CD4-positive, CD25-positive, alpha-beta regulatory T cell (primary cell): ENCODE data around the gene C2CD4C. TPM values are rescaled to one million over a fixed set of nuclear protein-coding genes. Genes with fewer than 3 reads are reported as not detected.

Experiments
- ATAC-seq, 2 donors: fragments of 150-1000 bp; cut with Tn5 transposase; one replicate each; pipeline ENCODE4 v1.10.0; 2021; ENCODE audit warnings: low read depth in 2 of 2, moderate number of reproducible peaks in 2 of 2, moderate library complexity in 1 of 2
- DNase-seq, 3 donors: peaks; one replicate each; pipeline versions ENCODE4 v3.0.0 to v3.0.0-alpha.2; 2012 to 2022; ENCODE audit warnings: mixed read lengths in 1 of 3
- H3K27ac ChIP-seq: one replicate; pipeline ENCODE4 v1.7.0; 2013; ENCODE audit warnings: mild to moderate bottlenecking, low read length; ENCODE audit not compliant: insufficient read depth, poor library complexity, severe bottlenecking
- H3K27me3 ChIP-seq: one replicate; pipeline ENCODE4 v1.7.0; 2013; ENCODE audit warnings: low read length; ENCODE audit not compliant: control insufficient read depth, insufficient read depth
- H3K36me3 ChIP-seq: one replicate; pipeline ENCODE4 v1.7.0; 2013; ENCODE audit warnings: mild to moderate bottlenecking, low read length, moderate library complexity; ENCODE audit not compliant: control insufficient read depth, insufficient read depth
- H3K4me1 ChIP-seq: 2 replicates; pipeline ENCODE4 v1.7.0; 2013; ENCODE audit warnings: mild to moderate bottlenecking, low read length; ENCODE audit not compliant: insufficient read depth, control insufficient read depth, poor library complexity, severe bottlenecking
- H3K4me3 ChIP-seq: one replicate; pipeline ENCODE4 v1.7.0; 2013; ENCODE audit warnings: low read depth, mild to moderate bottlenecking, low read length, moderate library complexity
- H3K9me3 ChIP-seq, 2 experiments: 1 replicate in 1 of 2; 2 replicates in 1 of 2; pipeline ENCODE4 v1.7.0; 2013; ENCODE audit warnings: low read length in 2 of 2, mild to moderate bottlenecking in 1 of 2, moderate library complexity in 1 of 2; ENCODE audit not compliant: control insufficient read depth in 2 of 2
- H3K27ac Mint-ChIP-seq, 3 donors: one replicate each; pipeline ENCODE4 v1.8.0; 2020 to 2022; ENCODE audit warnings: mild to moderate bottlenecking in 3 of 3, mixed read lengths in 3 of 3, moderate library complexity in 2 of 3
- H3K27me3 Mint-ChIP-seq: one replicate; pipeline ENCODE4 v1.8.0; 2022; ENCODE audit warnings: mild to moderate bottlenecking, mixed read lengths
- H3K36me3 Mint-ChIP-seq: one replicate; pipeline ENCODE4 v1.8.0; 2020; ENCODE audit warnings: mixed read lengths
- H3K4me1 Mint-ChIP-seq, 4 donors: one replicate each; pipeline ENCODE4 v1.8.0; 2020 to 2022; ENCODE audit warnings: mixed read lengths in 4 of 4, mild to moderate bottlenecking in 1 of 4
- H3K4me3 Mint-ChIP-seq, 4 donors: one replicate each; pipeline ENCODE4 v1.8.0; 2020 to 2022; ENCODE audit warnings: mild to moderate bottlenecking in 4 of 4, mixed read lengths in 4 of 4, moderate library complexity in 3 of 4
- H3K9me3 Mint-ChIP-seq, 7 donors: one replicate each; pipeline ENCODE4 v1.8.0; 2020 to 2022; ENCODE audit warnings: mixed read lengths in 7 of 7, mild to moderate bottlenecking in 3 of 7, moderate library complexity in 2 of 7
- polyA plus RNA-seq, 4 donors: library from polyadenylated mRNA; unstranded; fragments of 300-500 nt; fragmentation: Illumina TruSeq; gene quantifications; one replicate each; pipeline ENCODE4 v1.2.3, GENCODE V29; 2021
- total RNA-seq: library from RNA; stranded (reverse); gene quantifications from one replicate; pipeline ENCODE4 v1.2.3, GENCODE V29; 2022

The C2CD4C gene
- total and polyA plus RNA-seq, 5 donors from 2014 or later: not detected

- Histone ChIP-seq H3K4me3 (no peak overlapping the region), H3K27ac (no peak overlapping the region), H3K9me3 (no peaks in the 10 kb centered on the region), H3K36me3 (no peaks in the 10 kb centered on the region), H3K27me3 (no peaks in the 10 kb centered on the region), H3K4me1 (no peaks in the 10 kb centered on the region)
- Mint-ChIP-seq H3K9me3 (no peaks in the 10 kb centered on the region), H3K27me3 (peaks cover 5% of the 10 kb centered on the region), H3K4me1 (no peaks in the 10 kb centered on the region), H3K4me3 (no peak overlapping the region), H3K36me3 (no peaks in the 10 kb centered on the region), H3K27ac (no peak overlapping the region)
- DNase-seq (no peak), ATAC-seq (no peak)
These were observed 36.5 kb downstream of the C2CD4C start for GRCh38 chr19:372306-372890.

- H3K27ac ChIP-seq: no peak overlapping the region
- no peaks in the 10 kb centered on the region for H3K36me3 ChIP-seq
- Mint-ChIP-seq H3K4me1 (no peaks in the 10 kb centered on the region), H3K36me3 (no peaks in the 10 kb centered on the region), H3K4me3 (no peak overlapping the region), H3K9me3 (peaks cover 0 to 2% (median 0%) of the 10 kb centered on the region in 7 donors), H3K27ac (no peak overlapping the region), H3K27me3 (peaks cover 5% of the 10 kb centered on the region)
- ATAC-seq: no peak
- no peak for DNase-seq
- no peaks in the 10 kb centered on the region for H3K27me3 ChIP-seq
- H3K4me1 ChIP-seq: no peaks in the 10 kb centered on the region
- no peak overlapping the region for H3K4me3 ChIP-seq
- H3K9me3 ChIP-seq: no peaks in the 10 kb centered on the region
These were observed 37.3 kb downstream of the C2CD4C start for GRCh38 chr19:371501-372168.

GRCh38 chr19:370641-371330, 38.2 kb downstream of the C2CD4C start:
- H3K27ac Mint-ChIP-seq: peak overlapping the region in 1 of 3 donors; percentile 43
- no peaks in the 10 kb centered on the region for H3K27me3 ChIP-seq
- H3K36me3 Mint-ChIP-seq: no peaks in the 10 kb centered on the region
- no peak overlapping the region for H3K4me3 Mint-ChIP-seq
- H3K4me3 ChIP-seq: no peak overlapping the region
- peaks cover 0 to 2% (median 0%) of the 10 kb centered on the region in 7 donors for H3K9me3 Mint-ChIP-seq
- no peaks in the 10 kb centered on the region for H3K9me3 ChIP-seq
- ATAC-seq: no peak
- no peak overlapping the region for H3K27ac ChIP-seq
- no peaks in the 10 kb centered on the region for H3K4me1 Mint-ChIP-seq
- H3K4me1 ChIP-seq: no peaks in the 10 kb centered on the region
- no peaks in the 10 kb centered on the region for H3K36me3 ChIP-seq
- DNase-seq: no peak
- peaks cover under 1% of the 10 kb centered on the region for H3K27me3 Mint-ChIP-seq

GRCh38 chr19:369876-370275, 39.1 kb downstream of the C2CD4C start:
- Mint-ChIP-seq H3K27me3 (no peaks in the 10 kb centered on the region), H3K36me3 (no peaks in the 10 kb centered on the region), H3K4me3 (no peak overlapping the region), H3K9me3 (peaks cover 0 to 2% (median 0%) of the 10 kb centered on the region in 7 donors), H3K4me1 (no peaks in the 10 kb centered on the region), H3K27ac (no peak overlapping the region)
- Histone ChIP-seq H3K27me3 (no peaks in the 10 kb centered on the region), H3K36me3 (no peaks in the 10 kb centered on the region), H3K27ac (no peak overlapping the region), H3K4me3 (no peak overlapping the region), H3K9me3 (no peaks in the 10 kb centered on the region), H3K4me1 (no peaks in the 10 kb centered on the region)
- ATAC-seq: no peak
- DNase-seq: no peak

GRCh38 chr19:369256-369655, 39.7 kb downstream of the C2CD4C start:
- H3K4me1 ChIP-seq: no peaks in the 10 kb centered on the region
- peaks cover 0 to 2% (median 0%) of the 10 kb centered on the region in 7 donors for H3K9me3 Mint-ChIP-seq
- H3K27ac ChIP-seq: no peak overlapping the region
- no peak for DNase-seq
- no peaks in the 10 kb centered on the region for H3K27me3 ChIP-seq
- H3K27ac Mint-ChIP-seq: no peak overlapping the region
- no peaks in the 10 kb centered on the region for H3K36me3 Mint-ChIP-seq
- H3K36me3 ChIP-seq: no peaks in the 10 kb centered on the region
- H3K4me3 Mint-ChIP-seq: no peak overlapping the region
- no peaks in the 10 kb centered on the region for H3K9me3 ChIP-seq
- ATAC-seq: no peak
- no peak overlapping the region for H3K4me3 ChIP-seq
- no peaks in the 10 kb centered on the region for H3K4me1 Mint-ChIP-seq
- H3K27me3 Mint-ChIP-seq: no peaks in the 10 kb centered on the region

GRCh38 chr19:368630-369024, 40.3 kb downstream of the C2CD4C start:
- Mint-ChIP-seq H3K4me3 (no peak overlapping the region), H3K27me3 (no peaks in the 10 kb centered on the region), H3K27ac (no peak overlapping the region), H3K4me1 (no peaks in the 10 kb centered on the region), H3K36me3 (no peaks in the 10 kb centered on the region), H3K9me3 (peaks cover 0 to 2% (median 0%) of the 10 kb centered on the region in 7 donors)
- ATAC-seq (no peak), DNase-seq (no peak)
- Histone ChIP-seq H3K27ac (no peak overlapping the region), H3K36me3 (no peaks in the 10 kb centered on the region), H3K4me3 (no peak overlapping the region), H3K9me3 (no peaks in the 10 kb centered on the region), H3K27me3 (no peaks in the 10 kb centered on the region), H3K4me1 (no peaks in the 10 kb centered on the region)

GRCh38 chr19:367963-368629, 40.9 kb downstream of the C2CD4C start:
- no peak for ATAC-seq
- H3K4me3 Mint-ChIP-seq: no peak overlapping the region
- DNase-seq: no peak
- Histone ChIP-seq H3K36me3 (no peaks in the 10 kb centered on the region), H3K27me3 (no peaks in the 10 kb centered on the region), H3K27ac (no peak overlapping the region), H3K9me3 (no peaks in the 10 kb centered on the region), H3K4me1 (no peaks in the 10 kb centered on the region), H3K4me3 (no peak overlapping the region)
- peaks cover 0 to 2% (median 0%) of the 10 kb centered on the region in 7 donors for H3K9me3 Mint-ChIP-seq
- H3K27ac Mint-ChIP-seq: peak overlapping the region in 1 of 3 donors; percentile 26
- no peaks in the 10 kb centered on the region for H3K4me1 Mint-ChIP-seq
- no peaks in the 10 kb centered on the region for H3K36me3 Mint-ChIP-seq
- no peaks in the 10 kb centered on the region for H3K27me3 Mint-ChIP-seq
